Motor neuron (in vitro differentiated cells): Measurements from ENCODE around the gene UBE2Z. TPM values are rescaled to one million over a fixed set of nuclear protein-coding genes. Genes with fewer than 3 reads are reported as not detected.

ENCODE experiments used
- ATAC-seq, 8 experiments: fragments of 200-7000 bp; cut with Tn5 transposase; replicated peaks in 6 of 8; 2 replicates each; pipeline ENCODE4 v1.8.0; 2021; ENCODE audit warnings: mild to moderate bottlenecking in 8 of 8, moderate library complexity in 8 of 8
- H3K27ac ChIP-seq, 2 donors: fragments of 250-450 bp; sonication (Bioruptor Pico); 2 replicates each; pipeline ENCODE4 v1.9.0; 2021; ENCODE audit warnings: antibody characterized with exemption in 2 of 2, mild to moderate bottlenecking in 2 of 2, moderate library complexity in 1 of 2
- H3K4me1 ChIP-seq, 2 donors: fragments of 250-450 bp; sonication (Bioruptor Pico); replicated peaks in 1 of 2; 2 replicates each; pipeline ENCODE4 v1.6.1; 2021; ENCODE audit warnings: antibody characterized with exemption in 2 of 2, mild to moderate bottlenecking in 2 of 2, moderate library complexity in 1 of 2
- H3K4me3 ChIP-seq, 5 donors: fragments of 250-450 bp; sonication (Bioruptor Pico); 2 replicates each; pipeline ENCODE4 v1.9.0; 2021; ENCODE audit warnings: antibody characterized with exemption in 5 of 5, mild to moderate bottlenecking in 5 of 5, moderate library complexity in 4 of 5
- WGBS, 10 experiments: fragments of 450-650 bp; shearing (Covaris generic); methylation state at CpG; one replicate each; pipeline ENCODE4 v1.0.0; 2022; 5-methylcytosine and 5-hydroxymethylcytosine counted together
- in situ Hi-C, 9 experiments: fragments of 400-800 bp; cut with MboI; loops; one replicate each; pipeline ENCODE4 v1.15.0; 2021; ENCODE audit warnings: low sequenced_read_pairs in 9 of 9, low pct_unique_long_range_greater_than_20kb in 2 of 9; ENCODE audit not compliant: unreplicated experiment in 9 of 9
- total RNA-seq, 8 experiments: library from RNA; unstranded; fragments of 300-600 nt; gene quantifications; 2 replicates each; pipeline versions ENCODE4 v1.2.3 to v1.2.4, GENCODE V29; 2022

Gene UBE2Z
- total RNA-seq, 8 experiments from 2014 or later = 27.1 to 88.0 (median 47.1) TPM

GRCh38 chr17:48972749-48973097 is 64.5 kb downstream of the UBE2Z start:
- ATAC-seq = no peak
- H3K4me3 ChIP-seq = no peak overlapping the region
- in situ Hi-C loops = no loop called here

GRCh38 chr17:48973806-48974205 is 65.6 kb downstream of the UBE2Z start:
- in situ Hi-C loops = no loop called here
- no peak overlapping the region for H3K27ac ChIP-seq

More at GRCh38 chr17:48972749-48973097, 64.5 kb downstream of the UBE2Z start:
- WGBS, 10 experiments = 0 to 100% (median 73%) methylated on average over 1 to 6 of the region's 7 CpGs; no CpG with 5 or more reads in 3 of the 10 experiments
- Histone ChIP-seq H3K27ac (no peak overlapping the region), H3K4me1 (peaks cover 0 to 10% of the 10 kb centered on the region in 2 donors)

More at GRCh38 chr17:48973806-48974205, 65.6 kb downstream of the UBE2Z start:
- no peak overlapping the region for H3K4me3 ChIP-seq
- peaks cover 0 to 10% of the 10 kb centered on the region in 2 donors for H3K4me1 ChIP-seq
- ATAC-seq = no peak
- 58 to 83% methylated on average over 1 to 2 of the region's 3 CpGs; no CpG with 5 or more reads in 8 of the 10 experiments for WGBS, 10 experiments

Other genes starting within 250 kb of the UBE2Z start
- not detected for gene PRAC1, start 185.9 kb upstream of the UBE2Z start, total RNA-seq
- not detected for gene PRAC2, start 185.2 kb upstream of the UBE2Z start, total RNA-seq
- under 1 TPM in 7 of 8 experiments, not detected in 1; 0.05 to 0.70 (median 0.18) TPM for gene HOXB13, start 179.7 kb upstream of the UBE2Z start, total RNA-seq
- gene TTLL6, start 91.2 kb upstream of the UBE2Z start, total RNA-seq = 1 to 10 TPM in 3 of 8 experiments, under 1 TPM in 3, not detected in 2; 0.36 to 3.9 (median 1.1) TPM
- 10 to 100 TPM; 21.6 to 58.8 (median 42.8) TPM for gene CALCOCO2, start 77.4 kb upstream of the UBE2Z start, total RNA-seq
- gene ATP5MC1, start 15.6 kb upstream of the UBE2Z start, total RNA-seq = 100 to 1,000 TPM; 109 to 239 (median 149) TPM
- 100 to 1,000 TPM in 1 of 8 experiments, 10 to 100 TPM in 7; 57.8 to 109 (median 71.2) TPM for gene SNF8, start 36.4 kb downstream of the UBE2Z start, total RNA-seq
- not detected for gene GIP, start 60.2 kb downstream of the UBE2Z start, total RNA-seq
- 100 to 1,000 TPM in 1 of 8 experiments, 10 to 100 TPM in 6, 1 to 10 TPM in 1; 4.0 to 107 (median 18.1) TPM for gene IGF2BP1, start 89.0 kb downstream of the UBE2Z start, total RNA-seq
- gene B4GALNT2, start 224.4 kb downstream of the UBE2Z start, total RNA-seq = under 1 TPM in 5 of 8 experiments, not detected in 3; 0.04 to 0.22 (median 0.07) TPM